ENCODE results near the gene ZWINT.
A peak's percentile ranks its signal among the peaks of the same experiment; 100 is the strongest.

The ZWINT gene, protein sequence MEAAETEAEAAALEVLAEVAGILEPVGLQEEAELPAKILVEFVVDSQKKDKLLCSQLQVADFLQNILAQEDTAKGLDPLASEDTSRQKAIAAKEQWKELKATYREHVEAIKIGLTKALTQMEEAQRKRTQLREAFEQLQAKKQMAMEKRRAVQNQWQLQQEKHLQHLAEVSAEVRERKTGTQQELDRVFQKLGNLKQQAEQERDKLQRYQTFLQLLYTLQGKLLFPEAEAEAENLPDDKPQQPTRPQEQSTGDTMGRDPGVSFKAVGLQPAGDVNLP

DNA sequence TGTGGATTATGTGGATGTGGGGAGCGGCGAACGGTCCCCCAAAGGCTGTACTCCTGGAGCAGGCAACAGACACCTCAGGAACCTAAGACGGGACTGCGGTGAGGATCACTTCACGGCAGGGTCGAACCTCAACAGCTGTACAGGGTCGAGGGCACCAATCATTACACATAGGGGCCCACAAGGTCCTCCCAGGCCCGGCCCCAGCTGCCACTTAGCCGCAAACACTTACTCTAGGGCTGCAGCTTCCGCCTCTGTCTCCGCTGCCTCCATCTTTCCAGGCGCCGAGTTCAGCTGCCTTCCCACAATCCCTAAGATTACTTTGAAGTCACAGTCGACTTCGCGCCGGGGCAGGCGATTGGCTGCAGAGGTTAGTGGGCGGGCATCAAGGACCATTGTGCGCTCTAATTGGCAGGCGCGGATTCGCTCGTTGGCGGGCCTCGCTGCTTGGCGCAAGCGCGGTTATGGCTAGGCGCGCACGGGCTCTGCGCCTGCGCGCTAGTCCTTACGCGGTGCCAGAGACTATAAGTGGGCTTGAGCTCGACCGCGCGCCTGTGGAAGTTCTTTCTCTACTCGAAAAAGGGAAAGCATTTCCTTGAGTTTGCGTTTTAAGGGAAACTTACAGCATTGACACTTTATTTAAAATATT, at the start of gene ZWINT:
TSS of gene ZWINT (minus strand) at position 293 of the 646 bp plus-strand sequence. CDS start at position 270, 23 bp downstream.
- DNase-seq (ENCODE audit: low read depth in 2 of 2): peak; percentile 90 to 91

DNA sequence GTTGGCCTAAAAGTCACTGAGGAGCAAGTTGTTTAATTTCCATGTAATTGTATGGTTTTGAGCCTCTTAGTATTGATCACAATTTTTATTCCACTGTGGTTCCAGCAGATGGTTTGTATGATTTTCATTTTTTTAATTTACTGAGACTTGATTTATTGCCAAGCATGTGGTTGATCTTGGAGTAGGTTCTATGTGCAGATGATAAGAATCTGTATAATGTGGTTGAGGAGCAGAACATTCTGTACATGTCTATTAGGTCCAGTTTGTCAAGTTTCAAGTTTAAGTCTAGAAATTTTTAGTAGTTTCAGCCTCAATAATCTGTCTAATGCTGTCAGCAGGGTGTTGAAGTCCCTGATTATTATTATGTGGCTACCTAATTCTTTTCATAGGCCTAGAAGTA, 22.7 kb upstream of the ZWINT start:
- DNase-seq (ENCODE audit: low read depth in 2 of 2): no peak

DNA sequence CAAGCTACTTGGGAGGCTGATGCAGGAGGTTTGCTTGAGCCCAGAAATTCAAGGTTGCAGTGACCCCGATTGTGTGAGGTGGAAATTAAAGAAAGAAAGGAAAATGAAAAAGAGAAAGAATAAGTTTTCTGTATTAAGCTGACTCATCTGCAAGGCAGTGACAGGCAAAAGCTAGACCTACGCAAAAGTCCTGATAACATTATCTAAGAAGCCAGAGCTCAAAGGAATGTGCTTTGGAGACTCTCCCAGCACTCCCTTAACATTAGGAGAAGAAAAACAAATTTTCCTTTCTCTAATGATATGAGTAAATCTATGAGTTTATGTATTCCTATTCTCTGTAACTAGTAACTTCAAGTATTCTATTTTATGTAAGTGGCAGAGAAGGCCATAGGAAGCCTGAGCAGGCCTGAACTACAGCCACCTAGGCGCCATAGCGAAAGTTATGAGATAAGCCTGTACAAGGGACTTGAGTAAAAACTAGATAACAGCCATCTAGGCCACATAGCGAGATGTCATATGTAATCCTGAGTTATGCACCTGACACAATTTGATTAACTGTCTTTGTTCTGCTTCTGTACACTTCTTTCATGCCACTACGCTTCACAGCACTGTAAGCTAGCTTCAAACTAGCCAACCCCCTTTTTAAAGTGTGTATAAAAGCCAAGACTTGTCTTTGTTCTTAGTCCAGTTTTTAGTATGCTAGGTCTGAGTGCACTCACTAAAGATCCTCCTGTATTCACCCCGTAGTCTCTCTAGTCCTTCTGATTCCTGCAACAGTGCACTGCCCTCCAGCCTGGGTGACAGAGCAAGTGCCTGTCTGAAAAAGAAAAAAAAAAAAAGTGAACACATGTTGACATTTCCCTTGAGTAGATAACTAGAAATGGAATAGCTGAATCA, 9.4 kb upstream of the ZWINT start:
- no peak for DNase-seq (ENCODE audit: low read depth in 2 of 2)

DNA sequence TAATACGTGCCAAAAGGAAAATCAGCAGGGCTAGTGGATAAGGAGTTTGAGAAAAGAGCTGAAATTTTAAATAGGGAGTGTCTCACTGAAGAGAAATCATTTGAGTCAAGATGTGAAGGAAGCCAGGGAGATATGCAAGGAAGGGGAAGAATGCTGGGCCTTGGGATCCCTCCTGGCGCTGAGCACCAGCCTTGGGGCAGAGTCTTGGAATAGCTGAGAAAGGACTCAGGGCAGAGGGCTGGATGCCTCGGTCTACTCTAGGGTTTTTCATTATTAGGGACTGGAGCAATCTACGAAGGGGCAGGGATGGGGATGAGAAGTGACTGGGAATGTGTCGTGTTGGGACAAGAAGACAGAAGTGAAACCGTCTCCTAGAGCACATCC, 484 bp downstream of the ZWINT start:
- no peak for DNase-seq (ENCODE audit: low read depth in 2 of 2)

DNA sequence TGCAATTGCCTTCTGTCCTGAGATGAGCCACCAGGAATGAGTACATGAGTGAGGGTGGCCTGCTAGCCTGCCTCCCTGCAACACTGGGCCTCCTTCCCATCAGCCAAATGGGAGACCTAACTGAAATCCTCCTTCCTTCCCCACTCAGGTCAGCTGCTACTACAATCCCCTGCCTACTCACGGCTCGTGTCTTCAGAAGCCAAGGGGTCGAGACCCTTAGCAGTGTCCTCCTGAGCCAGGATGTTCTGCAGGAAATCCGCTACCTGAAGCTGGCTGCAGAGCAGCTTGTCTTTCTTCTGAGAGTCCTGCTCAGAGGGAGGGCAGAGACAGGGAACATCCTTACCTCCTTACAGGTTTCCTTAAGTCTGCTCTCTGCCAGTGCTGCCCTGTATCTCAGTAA, 1.2 kb downstream of the ZWINT start:
- DNase-seq (ENCODE audit: low read depth in 2 of 2): no peak

DNA sequence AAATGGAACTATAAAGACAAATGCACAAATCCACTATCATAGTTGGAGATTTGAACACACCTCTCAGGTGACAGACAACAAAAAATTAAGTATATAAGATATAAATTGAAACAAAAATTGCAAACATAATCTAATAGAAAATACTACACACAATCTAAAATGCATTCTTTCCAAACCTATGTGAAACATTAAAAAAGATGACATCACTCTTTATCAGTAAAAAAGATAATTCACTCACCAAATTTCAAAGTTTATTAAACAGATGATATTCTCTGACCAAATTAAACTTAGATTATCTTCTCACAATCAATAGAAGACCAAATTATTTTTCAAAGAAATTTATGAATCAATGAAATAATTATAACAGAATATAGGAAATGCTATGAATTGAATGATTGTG, 4.0 kb downstream of the ZWINT start:
- no peak for DNase-seq (ENCODE audit: low read depth in 2 of 2)

DNA sequence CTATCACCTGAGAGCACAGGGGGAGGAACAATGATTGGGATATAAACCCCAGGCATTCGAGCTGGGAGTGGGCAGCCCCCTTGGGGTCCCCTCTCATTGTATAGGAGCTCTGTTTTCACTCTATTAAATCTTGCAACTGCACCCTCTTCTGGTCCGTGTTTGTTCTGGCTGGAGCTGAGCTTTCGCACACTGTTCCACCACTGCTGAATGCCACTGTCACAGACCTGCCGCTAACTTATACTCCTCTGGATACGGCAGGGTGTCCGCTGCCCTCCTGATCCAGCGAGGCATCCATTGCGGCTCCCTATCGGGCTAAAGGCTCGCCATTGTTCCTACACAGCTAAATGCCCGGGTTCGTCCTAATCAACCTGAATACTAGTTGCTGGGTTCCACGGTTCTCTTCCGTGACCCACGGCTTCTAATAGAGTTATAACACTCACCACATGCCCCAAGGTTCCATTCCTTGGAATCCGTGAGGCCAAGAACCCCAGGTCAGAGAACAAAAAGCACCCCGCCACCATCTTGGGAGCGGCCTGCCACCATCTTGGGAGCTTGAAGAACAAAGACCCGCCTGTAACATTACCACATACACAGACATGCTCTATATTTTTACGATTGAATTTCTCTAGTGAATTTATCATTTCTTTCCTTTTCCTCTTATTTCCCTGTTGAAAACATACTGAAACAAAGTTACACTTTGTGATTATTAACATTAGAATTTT, 9.0 kb downstream of the ZWINT start:
- no peak for DNase-seq (ENCODE audit: low read depth in 2 of 2)

DNA sequence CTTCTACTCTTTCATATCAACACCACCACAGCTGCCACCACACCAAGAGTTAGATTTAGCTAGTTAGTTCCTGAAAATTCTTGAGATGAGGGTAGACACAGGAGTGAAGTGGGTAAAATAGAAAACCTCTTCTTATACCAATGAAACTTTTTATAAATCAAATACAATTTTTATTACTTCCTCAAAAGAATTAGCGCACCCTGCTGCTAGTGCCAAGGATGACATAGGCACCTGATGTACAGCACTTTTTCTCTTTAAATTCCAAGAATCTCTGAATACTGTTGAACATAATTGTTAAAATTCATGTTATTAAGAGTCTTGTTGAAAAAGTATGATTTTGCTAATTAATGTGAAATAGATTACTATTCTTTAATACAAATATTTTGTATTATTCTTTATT, 11.4 kb downstream of the ZWINT start:
- DNase-seq (ENCODE audit: low read depth in 2 of 2): no peak

DNA sequence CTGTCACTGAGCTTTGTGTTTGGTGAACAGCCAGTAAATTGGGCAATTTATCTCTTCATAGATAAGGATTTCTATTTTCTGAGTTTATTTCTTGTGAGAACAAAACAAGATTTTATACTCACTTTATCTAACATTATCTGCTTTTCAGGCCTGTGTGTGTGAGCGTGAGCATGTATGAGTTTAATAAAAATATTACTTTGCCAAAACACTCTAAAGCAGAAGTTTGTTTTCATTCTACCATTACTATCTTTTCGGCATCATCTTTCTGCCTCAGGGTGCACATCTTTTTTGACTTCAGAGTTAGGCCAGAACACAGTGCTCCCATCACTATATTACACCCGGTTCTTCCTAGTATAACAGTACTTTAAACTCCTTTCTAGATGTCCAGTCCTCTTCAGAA, 13.0 kb downstream of the ZWINT start:
- no peak for DNase-seq (ENCODE audit: low read depth in 2 of 2)

DNA sequence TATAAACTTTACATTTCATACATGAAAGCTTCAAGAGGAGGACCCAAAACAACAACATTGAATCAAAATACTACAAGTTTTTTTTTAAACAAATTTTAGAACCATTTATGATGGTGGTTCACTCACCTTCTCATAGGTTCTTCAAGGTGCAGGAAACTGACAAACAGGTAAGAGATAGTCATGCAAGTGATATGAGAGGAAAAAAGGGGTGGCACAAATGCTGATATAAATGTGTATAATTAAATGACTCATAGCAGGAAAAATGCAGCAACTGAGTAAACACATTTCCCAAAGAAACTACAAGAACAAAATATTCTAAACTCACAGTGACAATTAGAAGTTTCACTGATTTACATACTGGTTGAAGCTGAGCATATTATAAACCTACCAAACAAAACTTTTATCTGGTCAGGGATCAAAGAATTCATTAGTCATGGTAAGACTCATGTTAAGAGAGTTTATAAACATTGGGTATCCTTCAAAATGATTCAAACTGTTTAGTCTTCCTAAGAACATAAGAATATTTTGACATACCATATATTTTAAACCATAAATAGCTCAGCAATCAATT, 14.1 kb downstream of the ZWINT start:
- DNase-seq (ENCODE audit: low read depth in 2 of 2): no peak

DNA sequence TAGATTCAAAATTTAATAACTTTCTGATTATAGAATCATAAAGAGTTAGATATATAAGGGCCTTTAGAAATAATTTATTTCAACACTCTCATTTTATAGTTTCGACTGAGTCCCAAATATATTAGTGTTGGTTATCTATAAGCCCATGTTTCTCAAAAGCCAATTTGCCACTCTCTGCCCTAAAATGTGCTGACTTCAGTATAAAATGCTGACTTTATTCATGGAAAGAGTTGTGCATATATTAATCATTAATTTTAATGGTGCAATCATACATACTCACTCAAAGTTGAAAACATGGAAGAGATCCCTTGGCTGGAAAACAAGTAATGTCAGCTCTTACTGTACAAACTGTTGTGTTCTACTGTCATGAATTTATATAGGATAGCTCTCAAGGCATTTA, 19.4 kb downstream of the ZWINT start:
- DNase-seq (ENCODE audit: low read depth in 2 of 2): no peak

DNA sequence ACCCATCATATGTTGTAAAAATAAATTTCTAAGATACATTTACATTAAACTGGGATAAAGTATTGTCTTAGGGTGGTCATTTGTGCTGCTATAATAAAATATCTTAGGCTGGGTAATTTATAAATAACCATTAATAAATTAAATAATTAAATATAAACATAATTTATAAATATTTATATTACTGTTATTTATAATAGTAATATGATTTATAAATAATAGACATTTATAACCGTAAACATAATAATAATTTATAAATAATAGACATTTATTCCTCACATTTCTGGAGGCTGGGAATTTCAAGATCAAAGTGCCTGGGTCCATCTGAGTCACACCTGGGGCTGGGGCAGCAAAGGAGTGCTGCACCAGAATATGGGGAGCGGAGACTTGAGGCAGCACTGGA, 31.1 kb downstream of the ZWINT start:
- no peak for DNase-seq (ENCODE audit: low read depth in 2 of 2)

DNA sequence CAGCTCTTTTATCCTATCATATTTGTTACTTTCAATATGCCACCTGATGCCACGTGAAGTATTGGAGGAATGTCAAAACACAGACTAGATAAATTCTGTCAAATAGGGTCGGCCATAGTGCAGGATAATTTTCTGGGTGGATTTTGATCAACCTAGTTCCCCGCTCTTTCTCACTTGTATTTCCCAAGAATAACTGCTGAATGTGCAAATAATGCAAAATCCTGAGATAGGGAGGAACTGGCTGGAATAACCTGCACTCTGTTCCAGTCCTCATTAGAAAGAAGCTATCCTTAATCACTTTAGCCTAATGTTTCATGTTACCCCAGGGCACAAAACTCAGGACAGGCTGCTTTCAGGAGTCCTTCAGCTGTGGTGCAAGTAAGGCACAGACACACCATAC, 33.9 kb downstream of the ZWINT start:
- DNase-seq (ENCODE audit: low read depth in 2 of 2): no peak

DNA sequence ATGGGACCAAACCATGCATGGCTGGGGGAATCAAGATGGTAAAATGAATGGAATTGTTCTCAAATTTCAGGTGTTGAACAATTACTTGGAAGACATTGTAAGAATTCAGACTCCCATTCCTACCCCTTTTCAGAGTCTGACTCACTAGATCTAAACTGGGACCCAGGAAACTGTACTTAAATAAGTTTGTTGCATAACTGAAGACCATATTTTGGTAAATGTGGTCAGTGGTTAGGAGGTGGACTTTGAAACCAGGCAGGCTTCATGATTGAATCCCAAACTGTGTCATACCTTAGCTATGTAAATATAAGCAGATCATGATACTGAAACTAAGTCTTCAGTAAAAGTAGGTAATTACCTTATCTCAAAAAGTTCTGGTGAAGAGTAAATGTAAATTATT, 41.7 kb downstream of the ZWINT start:
- no peak for DNase-seq (ENCODE audit: low read depth in 2 of 2)

DNA sequence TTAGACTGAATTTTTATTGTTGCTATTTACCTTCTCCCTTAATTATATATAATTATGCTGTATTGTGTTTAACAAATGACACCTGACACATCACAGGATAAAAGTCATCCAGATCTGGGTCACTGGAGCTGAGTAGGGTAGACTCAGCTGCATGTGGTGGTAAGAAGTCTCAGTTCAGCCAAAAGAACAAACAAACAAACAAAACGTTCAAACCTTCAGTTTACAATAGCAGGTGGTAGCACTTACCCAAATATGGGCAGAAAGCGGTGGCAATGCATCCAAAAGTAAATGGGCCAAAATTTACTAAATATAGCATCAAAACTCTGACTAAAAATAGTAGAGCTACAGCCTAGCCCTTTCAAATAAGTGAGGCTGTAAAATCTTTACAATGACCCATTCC, 42.2 kb downstream of the ZWINT start:
- DNase-seq (ENCODE audit: low read depth in 2 of 2): no peak

DNA sequence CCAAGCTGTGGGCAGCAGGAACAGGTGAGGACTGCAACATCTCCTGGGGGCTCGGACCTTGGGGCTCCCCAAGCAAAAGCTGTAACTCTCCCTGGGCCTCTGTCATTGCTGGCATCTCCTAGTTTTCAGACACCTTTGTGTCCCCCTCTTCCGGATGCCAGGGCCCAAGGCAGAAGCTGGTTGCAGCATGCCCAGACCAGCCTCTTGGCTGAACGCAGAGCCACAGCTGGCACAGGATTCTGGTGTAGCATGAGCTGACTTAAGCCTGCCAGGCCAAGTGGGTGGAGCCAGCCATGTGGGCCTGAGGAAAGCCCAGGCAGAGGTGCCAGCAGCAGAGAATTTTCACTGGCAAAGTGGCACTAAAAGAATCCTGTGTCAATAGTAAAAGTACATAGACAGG, 43.5 kb downstream of the ZWINT start:
- no peak for DNase-seq (ENCODE audit: low read depth in 2 of 2)

DNA sequence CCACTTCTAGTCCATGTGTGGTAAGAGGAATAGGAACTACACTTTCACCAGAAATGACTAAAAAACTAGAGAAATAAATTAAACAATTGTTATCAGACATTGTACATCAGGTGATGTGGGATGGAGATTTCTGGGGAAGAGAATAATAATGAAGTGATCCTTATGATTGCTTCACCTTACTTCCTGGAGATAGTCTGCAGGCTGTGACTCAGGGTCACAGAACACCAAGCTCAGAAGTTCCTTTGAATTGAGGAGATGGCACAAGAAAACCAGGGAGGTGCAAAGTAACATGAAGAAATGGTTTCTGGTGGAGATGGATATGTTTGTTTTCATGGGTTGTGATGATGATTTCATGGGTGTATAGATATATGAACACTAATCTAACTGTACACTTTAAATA, 44.5 kb downstream of the ZWINT start:
- no peak for DNase-seq (ENCODE audit: low read depth in 2 of 2)
